ENCODE results near the gene PNMA8C.

GRCh38 chr19:46447824-46448223, 19.1 kb upstream of the PNMA8C start:
- TF ChIP-seq CEBPB (IDR thresholded peaks at IDR 0.05) (no peak), TAF1 (IDR thresholded peaks at IDR 0.05; ENCODE audit: low read depth) (no peak), REST (IDR thresholded peaks at IDR 0.05; ENCODE audit: low read depth) (no peak), YY1 (IDR thresholded peaks at IDR 0.05; ENCODE audit: low read depth) (no peak), MAX (IDR thresholded peaks at IDR 0.05) (no peak), EP300 (IDR thresholded peaks at IDR 0.05; ENCODE audit: borderline replicate concordance) (no peak), NFIC (IDR thresholded peaks at IDR 0.05) (no peak), CREB1 (IDR thresholded peaks at IDR 0.05; ENCODE audit: low read depth) (no peak), FOXM1 (IDR thresholded peaks at IDR 0.05; ENCODE audit: borderline replicate concordance, low read depth) (no peak)

Data from Ishikawa (cell line).